ENCODE measurements around the gene CRTC1.
"Not testable (repeated sequence)": the region's sequence is repeated elsewhere in the genome, so short reads cannot be mapped to it uniquely, and the experiment has no call there.

The CRTC1 gene

GRCh38 chr19:18671303-18672043 is 12.0 kb upstream of the CRTC1 start:
- DNase-seq, result no peak

GRCh38 chr19:18672044-18672451 is 11.4 kb upstream of the CRTC1 start:
- no peak for DNase-seq

- no peak for DNase-seq
Measured at GRCh38 chr19:18672606-18673337, 10.7 kb upstream of the CRTC1 start.

- DNase-seq, result no peak
Measured at GRCh38 chr19:18674616-18675015, 8.9 kb upstream of the CRTC1 start.

- no peak for DNase-seq
Measured at GRCh38 chr19:18675779-18676178, 7.7 kb upstream of the CRTC1 start.

GRCh38 chr19:18676692-18677091 is 6.8 kb upstream of the CRTC1 start:
- no peak for DNase-seq

- no peak for DNase-seq
Measured at GRCh38 chr19:18677156-18677555, 6.3 kb upstream of the CRTC1 start.

GRCh38 chr19:18680148-18680547 is 3.3 kb upstream of the CRTC1 start:
- not testable (repeated sequence) for DNase-seq

GRCh38 chr19:18682807-18683108 is 722 bp upstream of the CRTC1 start:
- DNase-seq, result no peak

- no peak for DNase-seq
Measured at GRCh38 chr19:18683958-18684641, 620 bp downstream of the CRTC1 start.

- no peak for DNase-seq
Measured at GRCh38 chr19:18684642-18684993, 1.1 kb downstream of the CRTC1 start.

GRCh38 chr19:18685597-18686190 is 2.2 kb downstream of the CRTC1 start:
- DNase-seq, result no peak

GRCh38 chr19:18687740-18688465 is 4.4 kb downstream of the CRTC1 start:
- DNase-seq, result no peak

- DNase-seq, result no peak
Measured at GRCh38 chr19:18696023-18696422, 12.5 kb downstream of the CRTC1 start.

GRCh38 chr19:18697680-18698079 is 14.2 kb downstream of the CRTC1 start:
- peak; percentile 54 for DNase-seq

- DNase-seq, result no peak
Measured at GRCh38 chr19:18698321-18699167, 15.1 kb downstream of the CRTC1 start.

- DNase-seq, result no peak
Measured at GRCh38 chr19:18699403-18700054, 16.0 kb downstream of the CRTC1 start.

- DNase-seq, result peak; percentile 85
Measured at GRCh38 chr19:18700501-18701249, 17.2 kb downstream of the CRTC1 start.

- no peak for DNase-seq
Measured at GRCh38 chr19:18701250-18701608, 17.7 kb downstream of the CRTC1 start.

- DNase-seq, result no peak
Measured at GRCh38 chr19:18704054-18704453, 20.6 kb downstream of the CRTC1 start.

- DNase-seq, result no peak
Measured at GRCh38 chr19:18704971-18705370, 21.5 kb downstream of the CRTC1 start.
